NCI-H2081 treated with DMSO at 0.1 percent for 48 hours (cell line): ENCODE data around the gene SPRR1B.
"Not testable (repeated sequence)": the region's sequence is repeated elsewhere in the genome, so short reads cannot be mapped to it uniquely, and the experiment has no call there.

ENCODE experiments used
- DNase-seq: peaks from one replicate; lab custom pipeline; 2025; lab: John Stamatoyannopoulos, UW

SPRR1B gene

GRCh38 chr1:153040950-153041631 lies 10.1 kb downstream of the SPRR1B start, which contains the start of gene SPRR2D:
SPRR2D (minus strand) TSS chr1:153041120; CDS start chr1:153040346, 774 bp downstream.
- DNase-seq, result no peak

GRCh38 chr1:153049211-153049610 lies 18.2 kb downstream of the SPRR1B start:
- DNase-seq, result no peak

DNA sequence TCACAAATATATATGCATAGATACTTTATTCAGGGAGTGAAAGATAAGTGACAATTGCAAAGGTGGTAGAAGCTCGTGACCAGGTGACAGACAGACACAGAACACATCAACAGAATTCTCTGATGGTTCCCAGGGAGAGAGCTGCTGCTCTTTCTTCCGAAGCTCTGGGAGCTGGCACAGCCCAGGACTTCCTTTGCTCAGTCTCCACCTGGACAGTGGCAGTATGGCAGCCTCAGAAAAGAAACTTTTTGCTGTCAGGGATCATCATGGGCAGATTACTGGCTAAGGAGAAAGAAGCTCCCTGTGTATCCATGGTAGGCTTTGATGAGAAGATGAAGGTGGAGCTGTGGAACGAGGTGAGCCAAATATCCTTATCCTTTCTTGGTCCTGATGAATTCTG lies 25.1 kb downstream of the SPRR1B start:
- DNase-seq, result not testable (repeated sequence)

GRCh38 chr1:153057375-153057774 lies 26.4 kb downstream of the SPRR1B start, which contains the start of gene SPRR2A:
SPRR2A (minus strand) TSS chr1:153057512; CDS start chr1:153056735, 777 bp downstream.
- no peak for DNase-seq

DNA sequence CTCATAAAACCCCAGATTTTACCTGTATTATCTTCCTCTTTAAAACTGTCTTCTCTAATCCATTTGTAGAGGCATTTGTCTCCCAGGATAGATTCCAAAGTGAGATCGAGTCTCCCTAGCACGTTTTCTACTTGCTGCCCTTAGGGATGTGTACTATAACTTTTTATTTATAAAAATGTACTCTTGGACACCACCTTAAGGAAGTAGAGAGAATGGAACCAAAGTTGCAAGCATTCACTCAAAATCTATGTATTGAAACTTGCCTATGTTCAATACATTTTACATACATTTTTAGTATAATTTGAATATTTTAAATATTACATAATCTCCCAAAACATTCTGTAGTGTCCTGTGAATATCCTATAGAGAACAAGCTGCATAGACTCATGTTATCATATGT lies 27.2 kb downstream of the SPRR1B start:
- DNase-seq, result no peak

DNA sequence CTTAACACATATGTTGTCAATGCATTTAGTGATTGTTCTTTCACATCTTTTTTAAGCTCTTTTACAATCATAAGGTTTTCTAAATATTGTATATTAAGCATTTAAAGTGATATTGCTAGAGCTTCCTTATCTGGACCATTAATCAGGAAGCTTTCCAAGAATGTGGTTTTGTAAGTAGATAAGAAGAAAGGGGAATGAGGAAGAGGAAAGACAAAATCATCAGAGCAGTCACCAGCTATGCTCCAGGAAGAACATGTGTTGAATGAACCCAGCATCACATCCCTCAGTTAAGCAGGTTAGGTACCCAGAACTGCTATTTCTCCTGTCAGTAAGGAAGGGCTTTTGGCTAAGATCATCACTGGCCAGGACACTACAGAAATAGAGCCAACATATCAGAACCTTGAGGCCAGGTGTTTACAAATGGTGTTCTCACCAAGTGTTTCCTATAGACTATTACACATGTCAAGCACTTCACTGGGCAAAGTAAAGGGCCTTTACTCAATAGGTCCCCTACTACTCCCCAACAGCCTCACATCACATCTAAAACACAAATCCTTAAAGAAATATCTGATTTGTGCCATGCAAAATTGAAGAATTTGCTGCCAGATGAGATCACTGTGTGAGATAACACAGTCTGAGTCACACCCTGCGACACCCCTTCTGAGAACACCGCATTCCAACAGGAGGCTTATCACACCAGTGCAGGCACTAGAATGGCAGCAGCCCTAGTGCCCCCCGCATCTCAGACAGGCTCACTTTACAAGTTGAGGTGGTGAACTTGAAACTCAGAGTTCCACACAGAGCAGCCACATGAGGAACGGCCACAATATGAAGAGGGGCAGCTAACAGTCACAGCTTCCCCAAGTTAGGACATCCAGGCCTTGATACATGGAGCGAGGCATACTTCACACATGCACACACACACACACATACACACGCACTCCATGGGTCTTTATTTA lies 28.1 kb downstream of the SPRR1B start:
- DNase-seq, result no peak

- no peak for DNase-seq
These were observed 39.2 kb downstream of the SPRR1B start for GRCh38 chr1:153070243-153070642.

GRCh38 chr1:153071511-153071910 lies 40.5 kb downstream of the SPRR1B start, which contains the start of gene SPRR2B:
SPRR2B (minus strand) TSS chr1:153071611; CDS start chr1:153070839, 772 bp downstream.
- no peak for DNase-seq

GRCh38 chr1:153072806-153073726 lies 42.1 kb downstream of the SPRR1B start:
- DNase-seq, result no peak

GRCh38 chr1:153081736-153082135 lies 50.7 kb downstream of the SPRR1B start:
- no peak for DNase-seq
